ENCODE results near the gene DRD3.

Gene DRD3

DNA sequence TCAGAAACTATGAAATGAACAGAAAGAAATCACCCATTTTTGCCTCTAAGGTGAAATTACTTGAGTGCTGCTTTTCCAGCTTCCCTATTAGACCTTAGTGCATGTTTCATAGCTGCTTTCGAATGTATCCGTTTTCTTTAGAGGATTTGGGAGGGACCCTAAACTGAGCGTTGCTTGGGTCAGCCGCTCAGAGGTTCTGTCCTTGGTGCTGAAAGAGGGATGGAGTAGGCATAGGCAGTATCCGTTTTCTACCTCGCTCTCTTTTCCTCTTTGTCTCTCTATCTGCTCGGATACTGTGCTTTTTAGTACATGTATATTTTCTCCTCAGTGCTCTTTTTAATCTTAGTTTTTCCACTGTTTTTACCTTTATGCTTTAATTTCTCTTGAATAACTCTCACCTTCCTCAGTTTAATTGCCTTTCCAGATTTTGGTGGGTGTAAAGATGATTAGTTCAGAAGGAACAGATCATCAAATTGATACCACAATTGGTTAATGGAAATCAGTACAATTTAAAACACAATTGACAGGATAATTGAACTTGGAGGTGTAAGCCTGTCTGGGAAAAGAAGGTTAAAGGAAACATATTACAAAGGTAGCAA lies at the start of gene DRD3:
DRD3 (minus strand) TSS at position 283 of the 599 bp plus-strand sequence. CDS start 7,060 bp downstream, outside the sequence.
- DNase-seq: no peak

GRCh38 chr3:114227076-114227475 lies 48.2 kb upstream of the DRD3 start:
- no peak for DNase-seq

DNA sequence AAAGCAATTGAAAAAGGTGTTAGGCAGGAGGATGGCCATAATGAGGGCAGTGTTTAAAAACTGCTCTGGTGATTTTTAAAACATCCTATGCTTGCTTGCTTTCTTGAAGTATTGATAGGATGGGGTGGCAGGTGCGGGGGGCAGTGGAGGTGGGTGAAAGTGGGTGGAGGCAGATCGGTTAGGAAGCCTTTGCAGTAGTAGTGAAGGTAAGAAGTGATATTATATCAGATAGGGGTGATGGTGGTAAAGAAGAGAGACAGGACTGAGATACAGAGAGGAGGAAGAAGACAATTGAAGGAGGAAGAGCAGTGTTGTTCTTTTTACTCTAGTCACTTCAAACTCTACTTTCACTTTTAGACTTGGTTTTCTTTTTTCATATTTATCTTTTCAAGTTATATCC lies 47.5 kb upstream of the DRD3 start:
- no peak for DNase-seq

DNA sequence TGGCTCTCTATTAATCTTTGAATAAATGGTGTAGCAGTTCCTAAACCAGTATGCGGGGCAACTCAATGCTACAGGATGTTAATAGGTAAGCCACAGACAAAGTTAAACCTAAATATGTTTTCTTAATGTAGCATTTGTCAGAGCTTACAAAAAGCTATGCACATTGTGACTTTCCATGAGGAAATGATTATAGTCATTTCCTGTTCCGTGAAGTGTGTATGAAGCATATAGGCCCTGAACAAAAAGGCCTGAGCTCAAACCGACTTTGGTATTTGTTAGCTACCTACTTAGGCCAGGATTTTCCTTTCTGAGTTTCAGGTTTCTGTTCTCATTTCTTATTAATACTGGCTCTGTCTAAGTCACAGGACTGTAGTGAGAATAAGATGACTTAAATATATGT lies 44.3 kb upstream of the DRD3 start:
- DNase-seq: no peak

DNA sequence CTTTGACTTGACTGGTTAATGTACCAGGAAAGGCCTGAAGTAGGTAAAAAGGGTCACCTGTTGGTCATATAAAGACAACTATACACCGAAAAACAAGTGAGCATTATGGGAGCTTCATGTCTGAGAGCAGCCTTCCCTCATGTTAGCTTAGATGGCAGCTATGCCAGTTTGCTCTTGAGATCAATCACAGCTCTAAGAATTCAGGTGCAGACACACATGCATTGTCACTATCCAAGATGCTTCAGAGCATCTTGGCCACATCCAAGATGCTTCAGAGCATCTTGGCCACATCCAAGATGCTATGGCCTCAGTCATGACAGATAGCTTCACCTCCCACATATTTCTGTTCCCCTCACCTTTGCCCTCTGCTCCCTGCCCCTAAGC lies 43.0 kb upstream of the DRD3 start:
- no peak for DNase-seq

GRCh38 chr3:114221165-114221880 lies 42.5 kb upstream of the DRD3 start:
- DNase-seq: no peak

- DNase-seq: no peak
Measured at GRCh38 chr3:114219741-114220140, 40.9 kb upstream of the DRD3 start.

DNA sequence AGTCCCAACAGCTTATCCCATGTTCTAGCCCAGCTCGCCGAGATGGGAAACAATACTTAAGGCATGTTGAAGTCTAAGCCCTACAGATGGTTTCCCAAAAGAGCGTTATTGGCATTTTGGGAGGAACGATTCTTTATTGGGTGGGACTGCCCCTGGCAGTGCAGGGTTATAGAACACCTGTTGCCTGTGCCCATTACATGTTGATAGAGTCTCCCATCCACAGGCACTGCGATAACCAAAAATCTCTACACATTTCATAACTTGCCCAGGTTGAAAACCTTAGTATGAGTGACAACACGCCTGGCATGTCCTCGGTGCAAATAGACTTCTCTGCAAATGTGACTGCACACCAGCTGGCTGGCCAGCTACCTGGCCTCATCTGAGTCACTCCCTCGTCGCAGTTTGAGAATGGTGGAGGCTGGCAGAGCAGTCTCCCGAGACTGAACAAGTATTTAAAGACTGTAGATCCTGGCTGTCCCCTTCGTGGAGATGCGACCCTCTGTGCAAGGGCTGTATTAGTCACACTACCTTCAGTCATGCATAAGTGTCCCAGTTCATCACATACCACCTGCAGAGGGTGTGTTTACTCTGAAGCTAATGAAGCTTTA lies 39.8 kb upstream of the DRD3 start:
- no peak for DNase-seq

- no peak for DNase-seq
Measured at GRCh38 chr3:114218006-114218405, 39.2 kb upstream of the DRD3 start.

GRCh38 chr3:114217266-114217665 lies 38.4 kb upstream of the DRD3 start:
- DNase-seq: no peak

DNA sequence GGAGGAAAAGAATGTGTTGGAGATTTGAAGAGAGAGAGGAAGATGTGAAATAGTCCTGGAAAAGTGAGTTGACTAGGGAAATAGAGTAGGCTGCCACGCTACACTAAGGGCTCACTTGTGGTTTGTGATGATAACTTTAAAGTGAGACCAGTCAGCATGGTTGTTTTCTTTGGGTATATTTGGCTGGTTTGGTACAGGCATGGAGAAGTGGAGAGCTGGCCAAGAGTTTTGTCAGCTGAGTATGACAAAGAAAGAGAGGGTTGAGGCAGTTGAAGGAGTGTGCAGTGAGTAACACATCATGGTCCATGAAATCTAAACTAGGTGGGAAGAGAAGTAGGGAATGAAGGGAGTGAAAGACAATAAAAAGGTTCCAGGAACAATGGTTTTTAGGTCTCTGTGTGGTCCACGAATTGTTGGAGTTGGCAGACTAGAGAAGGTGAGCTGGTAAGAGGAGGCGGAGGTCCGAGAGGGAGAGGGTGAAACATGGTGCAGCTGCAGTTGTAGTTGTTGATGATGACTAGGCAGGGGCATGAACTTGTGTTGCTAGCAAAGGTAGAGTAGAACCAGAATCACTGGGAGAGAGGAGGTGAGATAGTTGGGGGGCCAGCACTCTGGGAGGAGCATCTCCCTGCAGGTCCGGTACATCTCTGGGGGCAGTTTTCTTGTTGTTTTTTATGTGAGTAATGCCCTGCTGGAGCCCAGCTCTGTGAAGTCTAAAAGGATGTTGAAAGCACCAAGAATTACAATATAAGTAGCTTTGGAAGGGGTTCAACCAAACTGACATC lies 37.5 kb upstream of the DRD3 start:
- DNase-seq: no peak

GRCh38 chr3:114214542-114215341 lies 35.9 kb upstream of the DRD3 start:
- no peak for DNase-seq

DNA sequence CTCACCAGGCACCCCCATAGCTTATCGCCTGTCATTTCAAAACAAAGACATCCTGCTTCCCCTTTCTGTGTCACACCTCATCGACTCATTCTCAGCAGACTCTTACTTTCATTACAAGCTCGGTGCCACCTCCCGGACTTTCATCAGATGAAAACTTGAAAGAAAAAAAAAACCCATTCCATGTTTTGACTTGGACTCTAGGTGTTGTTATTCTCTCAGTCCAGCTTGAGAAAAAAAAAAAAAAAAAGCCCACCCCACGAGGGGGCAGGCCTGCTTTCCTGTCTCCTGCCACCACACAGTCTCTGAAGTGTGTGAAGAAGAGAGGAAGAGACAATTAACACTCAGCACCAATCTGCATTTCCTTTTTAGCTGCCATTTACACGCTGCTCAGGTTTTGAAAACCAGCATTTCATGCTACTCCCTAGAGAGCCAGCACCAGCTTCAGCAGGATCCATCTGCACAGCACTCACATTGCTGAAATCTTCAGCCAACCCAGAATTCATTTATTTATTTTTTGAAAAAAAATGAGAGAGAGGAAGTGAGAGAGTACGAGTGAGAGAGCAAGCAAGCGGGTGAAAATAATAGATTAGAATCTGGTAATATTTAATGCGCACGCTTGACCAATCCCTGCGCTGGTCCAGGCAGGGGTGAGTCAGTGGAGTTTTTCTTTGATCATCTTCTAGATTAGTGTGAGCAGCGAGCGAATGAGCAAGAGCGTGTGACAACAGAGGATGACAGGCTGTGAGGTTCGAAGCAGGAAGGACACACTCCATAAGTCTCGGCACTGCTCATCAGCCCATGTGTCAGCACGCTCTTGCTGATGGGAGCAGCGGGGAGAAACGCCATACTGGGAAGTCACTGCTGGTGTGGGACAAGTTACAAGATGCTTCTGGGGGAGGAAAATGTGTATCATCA lies 35.0 kb upstream of the DRD3 start:
- DNase-seq: peak in 1 of 14 donors; percentile 4

DNA sequence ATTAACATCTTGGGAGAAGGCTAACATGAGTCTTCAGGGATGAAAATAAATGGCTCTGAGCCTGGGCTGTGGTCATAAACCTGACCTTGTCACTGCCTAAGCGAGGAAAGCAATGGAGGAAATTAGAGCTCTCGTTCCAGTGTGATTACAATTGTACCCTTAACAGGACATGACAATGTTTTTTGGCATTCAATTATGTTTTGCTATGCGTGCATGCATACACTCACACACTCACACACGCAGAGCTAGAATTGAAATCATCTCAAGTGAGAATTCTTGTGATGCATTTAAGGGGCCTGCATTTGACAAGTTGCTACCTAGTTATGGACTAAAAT lies 34.4 kb upstream of the DRD3 start:
- no peak for DNase-seq

- no peak for DNase-seq
Measured at GRCh38 chr3:114212646-114213045, 33.8 kb upstream of the DRD3 start.

DNA sequence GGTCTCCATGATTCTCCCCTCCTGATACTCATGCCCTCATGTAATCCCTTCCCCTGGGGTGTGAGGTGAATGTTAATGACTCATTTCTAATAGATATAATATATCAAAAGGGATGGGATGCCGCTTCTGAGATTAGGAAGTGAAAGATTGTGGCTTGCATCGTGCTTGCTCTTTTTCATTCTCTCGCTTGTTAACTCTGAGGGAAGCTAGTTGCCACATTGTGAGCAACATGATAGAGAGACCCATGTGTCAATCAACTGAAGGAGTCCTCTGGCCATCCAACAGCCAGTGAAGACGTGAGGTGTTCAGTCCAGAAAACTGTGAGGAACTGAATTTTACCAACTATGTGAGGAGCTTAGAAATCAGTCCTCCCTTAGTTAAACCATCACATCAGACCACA lies 28.9 kb upstream of the DRD3 start:
- DNase-seq: no peak

- no peak for DNase-seq
Measured at GRCh38 chr3:114206342-114206741, 27.5 kb upstream of the DRD3 start.

GRCh38 chr3:114205541-114205940 lies 26.7 kb upstream of the DRD3 start:
- no peak for DNase-seq

DNA sequence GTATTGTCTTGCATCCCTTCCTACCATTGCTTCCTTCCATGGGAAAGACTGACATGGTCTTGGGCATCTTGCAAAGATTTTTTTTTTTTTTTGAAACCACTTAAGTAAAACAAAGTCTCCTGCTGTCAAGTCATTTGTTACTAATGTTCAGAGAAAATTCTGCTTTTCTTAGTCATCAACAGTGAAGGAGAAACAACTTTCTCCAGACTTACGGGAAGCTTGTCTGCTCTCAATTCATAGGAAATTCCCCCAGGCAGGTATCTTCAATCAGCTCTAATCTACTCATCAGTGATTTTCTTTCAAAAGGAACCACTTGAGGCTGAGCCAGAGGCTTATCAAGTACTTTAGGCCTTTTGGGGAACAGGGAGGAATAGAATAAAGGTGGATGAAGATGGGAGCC lies 15.9 kb upstream of the DRD3 start:
- no peak for DNase-seq

- DNase-seq: no peak
Measured at GRCh38 chr3:114192136-114192535, 13.3 kb upstream of the DRD3 start.

- no peak for DNase-seq
Measured at GRCh38 chr3:114186501-114186900, 7.6 kb upstream of the DRD3 start.
